SK-N-SH (cell line): ENCODE data around the gene CPNE4. TPM values are rescaled to one million over a fixed set of nuclear protein-coding genes. Genes with fewer than 3 reads are reported as not detected.

Experiments used
- CTCF ChIA-PET: fragments of 300-600, 350-600 bp; formaldehyde crosslinking; extraction: SDS; loops from one replicate; lab custom pipeline; 2021; lab: Yijun Ruan, JAX
- POLR2A ChIA-PET: fragments of 350-600 bp; sonication (Branson Sonifier 250); formaldehyde crosslinking; extraction: SDS; loops from one replicate; lab custom pipeline; 2020; ENCODE audit warnings: antibody characterized with exemption, inconsistent platforms; lab: Yijun Ruan, JAX
- DNase-seq: peaks from one replicate; pipeline ENCODE4 v3.0.0; 2012
- H2AFZ ChIP-seq: fragments of 200-600 bp; sonication (generic); 2 replicates; pipeline ENCODE4 v1.8.1; 2016; ENCODE audit warnings: antibody characterized with exemption, mild to moderate bottlenecking, low read depth
- H3F3A ChIP-seq: fragments of 200-600 bp; sonication (generic); replicated peaks from 2 replicates; pipeline ENCODE3; 2016; ENCODE audit warnings: antibody characterized with exemption, mild to moderate bottlenecking; ENCODE audit not compliant: insufficient read depth
- H3K27ac ChIP-seq, 2 experiments: fragments of 200-500 bp in 1 of 2; fragments of 200-600 bp in 1 of 2; sonication (Bioruptor generic) in 1 of 2; sonication (generic), shearing (Covaris generic) in 1 of 2; 2 replicates each; pipeline versions ENCODE4 v1.5.1 to v1.6.1; 2014 to 2016; ENCODE audit warnings: low read depth in 2 of 2, inconsistent platforms in 1 of 2, low read length in 1 of 2, mild to moderate bottlenecking in 1 of 2, mixed read lengths in 1 of 2
- H3K27me3 ChIP-seq: fragments of 200-600 bp; sonication (generic), shearing (Covaris generic); 2 replicates; pipeline ENCODE4 v1.6.1; 2016; ENCODE audit warnings: mixed run types; ENCODE audit not compliant: insufficient read depth
- H3K36me3 ChIP-seq, 2 experiments: fragments of 200-500 bp in 1 of 2; fragments of 200-600 bp in 1 of 2; sonication (Bioruptor generic) in 1 of 2; sonication (generic) in 1 of 2; replicated peaks in 1 of 2; 2 replicates each; pipeline versions ENCODE3 to v1.5.1; 2014 to 2016; ENCODE audit warnings: low read length in 1 of 2, mild to moderate bottlenecking in 1 of 2; ENCODE audit not compliant: insufficient read depth in 2 of 2, control insufficient read depth in 1 of 2
- H3K4me1 ChIP-seq, 2 experiments: fragments of 200-500 bp in 1 of 2; fragments of 200-600 bp in 1 of 2; sonication (Bioruptor generic) in 1 of 2; sonication (generic), shearing (Covaris generic) in 1 of 2; 2 replicates each; pipeline versions ENCODE4 v1.5.1 to v1.6.1; 2014 to 2016; ENCODE audit warnings: low read depth in 1 of 2, low read length in 1 of 2, mixed run types in 1 of 2; ENCODE audit not compliant: insufficient read depth in 2 of 2, control insufficient read depth in 1 of 2
- H3K4me2 ChIP-seq: fragments of 200-600 bp; sonication (generic), shearing (Covaris generic); 2 replicates; pipeline ENCODE4 v1.6.1; 2017; ENCODE audit warnings: mixed run types
- H3K4me3 ChIP-seq, 2 experiments: fragments of 200-500 bp in 1 of 2; fragments of 200-600 bp in 1 of 2; sonication (Bioruptor generic) in 1 of 2; sonication (generic), shearing (Covaris generic) in 1 of 2; 2 replicates each; pipeline versions ENCODE4 v1.5.1 to v1.8.1; 2014 to 2016; ENCODE audit warnings: low read depth in 2 of 2, inconsistent platforms in 1 of 2, low read length in 1 of 2, mild to moderate bottlenecking in 1 of 2, mixed read lengths in 1 of 2, moderate library complexity in 1 of 2
- H3K79me2 ChIP-seq: fragments of 200-600 bp; sonication (generic); 2 replicates; pipeline ENCODE4 v1.8.1; 2017; ENCODE audit warnings: mild to moderate bottlenecking; ENCODE audit not compliant: insufficient read depth
- H3K9ac ChIP-seq: fragments of 200-600 bp; sonication (generic); 2 replicates; pipeline ENCODE4 v1.6.1; 2017; ENCODE audit warnings: mixed run types
- H3K9me2 ChIP-seq: fragments of 200-600 bp; sonication (generic); 2 replicates; pipeline ENCODE4 v1.6.1; 2017; ENCODE audit warnings: mixed run types
- H3K9me3 ChIP-seq: fragments of 200-600 bp; sonication (generic); 2 replicates; pipeline ENCODE4 v1.6.1; 2017; ENCODE audit warnings: mixed run types, mild to moderate bottlenecking, moderate library complexity
- H4K20me1 ChIP-seq: fragments of 200-600 bp; sonication (generic); 2 replicates; pipeline ENCODE4 v1.6.1; 2017; ENCODE audit warnings: mild to moderate bottlenecking, mixed run types; ENCODE audit not compliant: insufficient read depth
- CHD2 ChIP-seq: fragments of 150-350 bp; IDR thresholded peaks from 2 replicates; pipeline ENCODE4 v1.6.1; 2018; ENCODE audit warnings: low read length; ENCODE audit not compliant: partially characterized antibody
- ELF1 ChIP-seq: IDR thresholded peaks from 2 replicates; pipeline ENCODE4 v1.4.0; 2012
- EP300 ChIP-seq, 2 experiments: IDR thresholded peaks; 2 replicates each; pipeline versions ENCODE4 v1.4.0 to v1.6.1; 2012; ENCODE audit warnings: borderline replicate concordance in 1 of 2, low read depth in 1 of 2, low read length in 1 of 2
- FOSL2 ChIP-seq: IDR thresholded peaks from 2 replicates; pipeline ENCODE4 v1.4.0; 2012; ENCODE audit warnings: low read depth, mild to moderate bottlenecking, moderate library complexity, borderline replicate concordance
- FOXJ3 ChIP-seq: sonication (generic); formaldehyde crosslinking; IDR thresholded peaks from 2 replicates; pipeline ENCODE4 v1.5.1; 2020; ENCODE audit warnings: mild to moderate bottlenecking, missing genetic modification reagents
- FOXM1 ChIP-seq: IDR thresholded peaks from 2 replicates; pipeline ENCODE4 v1.4.0; 2012; ENCODE audit warnings: low read depth, mild to moderate bottlenecking
- GATA2 ChIP-seq: sonication (generic); formaldehyde crosslinking; IDR thresholded peaks from 2 replicates; pipeline ENCODE4 v1.5.0; 2020; ENCODE audit warnings: mild to moderate bottlenecking, missing genetic modification reagents
- MXI1 ChIP-seq: IDR thresholded peaks from 2 replicates; pipeline ENCODE4 v1.6.1; 2012; ENCODE audit warnings: mild to moderate bottlenecking, low read depth, low read length, improper control_type of control experiment
- NRF1 ChIP-seq: IDR thresholded peaks from 2 replicates; pipeline ENCODE4 v1.6.1; 2012; ENCODE audit warnings: low read depth, mild to moderate bottlenecking, low read length
- POLR2AphosphoS5 ChIP-seq: IDR thresholded peaks from 2 replicates; pipeline ENCODE4 v1.6.1; 2012; ENCODE audit warnings: low read depth, low read length
- RAD21 ChIP-seq: IDR thresholded peaks from 2 replicates; pipeline ENCODE4 v1.6.1; 2012; ENCODE audit warnings: mild to moderate bottlenecking, low read length
- RCOR1 ChIP-seq: fragments of 150-350 bp; IDR thresholded peaks from 2 replicates; pipeline ENCODE4 v1.6.1; 2017; ENCODE audit warnings: antibody characterized with exemption, low read length
- REST ChIP-seq: IDR thresholded peaks from 2 replicates; pipeline ENCODE4 v1.6.1; 2012; ENCODE audit warnings: mild to moderate bottlenecking, low read depth, low read length, moderate library complexity
- TAF1 ChIP-seq: IDR thresholded peaks from 2 replicates; pipeline ENCODE4 v1.6.1; 2012; ENCODE audit warnings: low read depth, mild to moderate bottlenecking, low read length, moderate library complexity, borderline replicate concordance
- YY1 ChIP-seq: IDR thresholded peaks from 2 replicates; pipeline ENCODE4 v1.4.0; 2012; ENCODE audit warnings: low read depth, mild to moderate bottlenecking
- WGBS: methylation state at CpG from one replicate; pipeline ENCODE4 v1.1.6; 2017; ENCODE audit warnings: low lambda C conversion rate; 5-methylcytosine and 5-hydroxymethylcytosine counted together
- polyA plus RNA-seq, 3 experiments: library from polyadenylated mRNA; depleted of rRNA; stranded (reverse); fragments of >200 nt; gene quantifications; 2 replicates each; pipeline ENCODE4 v1.2.3, GENCODE V29; 2012
- TF ChIP-seq, protein P1 (sequence below): IDR thresholded peaks from 2 replicates; pipeline ENCODE4 v1.4.0; 2012; ENCODE audit warnings: low read depth, borderline replicate concordance
- TF ChIP-seq, protein P2 (sequence below): IDR thresholded peaks from 2 replicates; pipeline ENCODE4; 2012

CPNE4 gene
- polyA plus RNA-seq, 1 of the 3 experiments (the other 2 are of a cell fraction) = not detected

DNA sequence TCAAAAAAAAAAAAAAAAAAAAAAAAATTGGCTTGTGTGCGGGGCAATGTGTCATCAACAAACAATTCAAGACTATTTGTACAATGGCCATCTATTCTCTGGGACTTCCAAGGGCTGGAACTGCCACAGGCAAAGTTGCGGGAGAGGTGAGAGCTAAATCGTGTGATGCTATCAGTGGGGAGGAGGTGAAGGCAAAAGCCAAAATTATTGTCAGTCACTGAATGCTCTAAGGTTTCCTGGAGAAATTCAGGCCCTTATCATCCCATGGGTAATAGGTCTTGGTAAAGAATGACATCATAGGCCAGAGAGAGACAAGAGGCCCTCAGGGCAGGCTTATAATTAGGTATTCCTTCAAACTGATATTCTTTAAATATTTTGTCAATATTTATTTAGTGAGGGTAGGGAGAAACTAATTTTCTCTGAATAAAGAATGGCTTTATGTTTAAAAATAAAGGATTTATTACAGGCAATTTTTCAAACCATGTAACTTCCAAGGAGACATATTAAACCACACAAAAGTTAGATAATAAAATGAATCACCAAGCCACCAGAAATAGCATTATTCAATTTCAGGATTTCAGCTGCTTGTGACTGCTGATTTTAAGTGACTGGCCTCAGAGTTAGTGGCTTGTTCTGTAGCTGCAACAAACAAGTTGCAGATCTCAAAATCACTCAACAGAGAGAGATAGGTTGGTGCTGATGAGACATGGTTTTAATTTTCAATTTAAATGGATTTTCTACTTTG is 305.7 kb downstream of the CPNE4 start:
- no peaks in the 10 kb centered on the region for H3K27me3 ChIP-seq
- POLR2A ChIA-PET = no interaction called here
- 51% methylated on average over 3 of the region's 3 CpGs for WGBS
- no peaks in the 10 kb centered on the region for H3K79me2 ChIP-seq
- no peak overlapping the region for H3K4me2 ChIP-seq
- TF ChIP-seq, protein P1, sequence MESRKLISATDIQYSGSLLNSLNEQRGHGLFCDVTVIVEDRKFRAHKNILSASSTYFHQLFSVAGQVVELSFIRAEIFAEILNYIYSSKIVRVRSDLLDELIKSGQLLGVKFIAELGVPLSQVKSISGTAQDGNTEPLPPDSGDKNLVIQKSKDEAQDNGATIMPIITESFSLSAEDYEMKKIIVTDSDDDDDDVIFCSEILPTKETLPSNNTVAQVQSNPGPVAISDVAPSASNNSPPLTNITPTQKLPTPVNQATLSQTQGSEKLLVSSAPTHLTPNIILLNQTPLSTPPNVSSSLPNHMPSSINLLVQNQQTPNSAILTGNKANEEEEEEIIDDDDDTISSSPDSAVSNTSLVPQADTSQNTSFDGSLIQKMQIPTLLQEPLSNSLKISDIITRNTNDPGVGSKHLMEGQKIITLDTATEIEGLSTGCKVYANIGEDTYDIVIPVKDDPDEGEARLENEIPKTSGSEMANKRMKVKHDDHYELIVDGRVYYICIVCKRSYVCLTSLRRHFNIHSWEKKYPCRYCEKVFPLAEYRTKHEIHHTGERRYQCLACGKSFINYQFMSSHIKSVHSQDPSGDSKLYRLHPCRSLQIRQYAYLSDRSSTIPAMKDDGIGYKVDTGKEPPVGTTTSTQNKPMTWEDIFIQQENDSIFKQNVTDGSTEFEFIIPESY = no peak
- TF ChIP-seq GATA2 (CRISPR knock-in tag) (no peak), FOXJ3 (CRISPR knock-in tag) (no peak), FOXM1 (no peak), RCOR1 (no peak), ELF1 (no peak), TAF1 (no peak), EP300 (IDR thresholded peaks at IDR 0.05; ENCODE audit: borderline replicate concordance in 1 of 2, low read depth in 1 of 2, low read length in 1 of 2) (no peak), MXI1 (no peak), NRF1 (no peak)
- TF ChIP-seq, all 33 proteins: peak for 0
- Histone ChIP-seq H3K9me2 (no peaks in the 10 kb centered on the region), H3F3A (no peaks in the 10 kb centered on the region), H3K27ac (0 out of 4 replicates have a peak overlapping the region, but pooled peaks of 1 of the 2 experiments have one; percentile 28), H3K9me3 (no peaks in the 10 kb centered on the region), H3K4me3 (no peak overlapping the region), H3K36me3 (no peaks in the 10 kb centered on the region), H3K4me1 (peaks cover 0 to 3% of the 10 kb centered on the region in 2 experiments; a peak in 2 of 4 replicates), H4K20me1 (no peaks in the 10 kb centered on the region), H2AFZ (no peak overlapping the region), H3K9ac (no peak overlapping the region)
- no peak for DNase-seq
- CTCF ChIA-PET = interaction anchor here (0.6 kb wide), 1 partner anchor 8 kb away, joined by 3 read pairs; no protein-coding TSS in a partner anchor

DNA sequence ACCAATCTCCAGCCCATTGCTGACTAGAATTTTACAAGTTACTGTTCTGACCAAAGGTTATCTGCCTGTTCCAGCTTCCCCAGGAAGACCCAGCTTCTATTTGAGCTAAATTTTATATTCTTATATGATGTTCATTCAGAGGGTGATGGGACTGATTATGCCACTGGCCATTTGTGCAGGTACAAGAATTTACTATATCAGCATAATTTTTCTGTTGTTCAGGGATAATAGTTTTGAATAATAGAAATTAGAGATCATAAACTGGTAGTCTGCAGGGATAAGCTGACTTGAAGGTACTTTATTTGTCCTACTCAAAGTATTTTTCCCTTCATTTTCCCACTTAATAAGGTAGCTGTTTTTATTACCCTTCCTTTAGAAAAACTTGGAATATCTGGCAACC is 309.4 kb downstream of the CPNE4 start:
- no peaks in the 10 kb centered on the region for H3K36me3 ChIP-seq
- CTCF ChIA-PET = interaction anchor here (1.4 to 1.6 kb wide), 2 partner anchors 11 to 304 kb away, joined by 3 to 4 read pairs; no protein-coding TSS in a partner anchor
- no peaks in the 10 kb centered on the region for H3K79me2 ChIP-seq

More for the DNA sequence above, 309.4 kb downstream of the CPNE4 start:
- no peak for DNase-seq
- H3K4me2 ChIP-seq = no peak overlapping the region
- no peaks in the 10 kb centered on the region for H3K27me3 ChIP-seq
- no peak overlapping the region for H3K4me3 ChIP-seq
- no peaks in the 10 kb centered on the region for H3K9me2 ChIP-seq
- no peak overlapping the region for H3K9ac ChIP-seq
- no peaks in the 10 kb centered on the region for H4K20me1 ChIP-seq
- no peaks in the 10 kb centered on the region for H3K9me3 ChIP-seq
- H3K27ac ChIP-seq = no peak overlapping the region
- H2AFZ ChIP-seq = no peak overlapping the region
- TF ChIP-seq CHD2 (no peak), YY1 (no peak), FOSL2 (no peak), REST (no peak), RAD21 (no peak), RCOR1 (no peak), FOXJ3 (CRISPR knock-in tag) (no peak), GATA2 (CRISPR knock-in tag) (no peak), POLR2AphosphoS5 (no peak)
- TF ChIP-seq, protein P2, sequence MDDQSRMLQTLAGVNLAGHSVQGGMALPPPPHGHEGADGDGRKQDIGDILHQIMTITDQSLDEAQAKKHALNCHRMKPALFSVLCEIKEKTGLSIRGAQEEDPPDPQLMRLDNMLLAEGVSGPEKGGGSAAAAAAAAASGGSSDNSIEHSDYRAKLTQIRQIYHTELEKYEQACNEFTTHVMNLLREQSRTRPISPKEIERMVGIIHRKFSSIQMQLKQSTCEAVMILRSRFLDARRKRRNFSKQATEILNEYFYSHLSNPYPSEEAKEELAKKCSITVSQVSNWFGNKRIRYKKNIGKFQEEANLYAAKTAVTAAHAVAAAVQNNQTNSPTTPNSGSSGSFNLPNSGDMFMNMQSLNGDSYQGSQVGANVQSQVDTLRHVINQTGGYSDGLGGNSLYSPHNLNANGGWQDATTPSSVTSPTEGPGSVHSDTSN = no peak
- TF ChIP-seq, all 33 proteins: peak for 0
- Histone ChIP-seq H3F3A (no peaks in the 10 kb centered on the region), H3K4me1 (peaks cover 0 to 3% of the 10 kb centered on the region in 2 experiments; a peak in 2 of 4 replicates)
- POLR2A ChIA-PET = no interaction called here
